GM23338 (cell line): ENCODE measurements around the gene SIPA1. TPM values are rescaled to one million over a fixed set of nuclear protein-coding genes. Genes with fewer than 3 reads are reported as not detected.
A peak's percentile ranks its signal among the peaks of the same experiment; 100 is the strongest.
"Not testable (repeated sequence)": the region's sequence is repeated elsewhere in the genome, so short reads cannot be mapped to it uniquely, and the experiment has no call there.

Experiments used
- ATAC-seq: fragments of 200-7000 bp; cut with Tn5 transposase; 3 replicates; pipeline ENCODE4 v1.9.1; 2020
- DNase-seq: peaks from one replicate; pipeline ENCODE4 v3.0.0-alpha.2; 2015; ENCODE audit warnings: low spot score
- H2AFZ ChIP-seq: fragments of 200-600 bp; sonication (generic); 2 replicates; pipeline ENCODE4 v1.8.0; 2016; ENCODE audit warnings: antibody characterized with exemption, mild to moderate bottlenecking, moderate library complexity
- H3F3A ChIP-seq: fragments of 200-600 bp; sonication (generic); replicated peaks from 2 replicates; pipeline ENCODE4 v1.8.0; 2017; ENCODE audit warnings: antibody characterized with exemption, mixed run types, low read depth
- H3K27ac ChIP-seq: fragments of 200-600 bp; sonication (generic); 2 replicates; pipeline ENCODE4 v1.6.1; 2016; ENCODE audit warnings: low read depth
- H3K27me3 ChIP-seq: fragments of 200-600 bp; sonication (generic); 2 replicates; pipeline ENCODE4 v1.8.0; 2016; ENCODE audit warnings: mild to moderate bottlenecking, mixed run types, moderate library complexity; ENCODE audit not compliant: insufficient read depth
- H3K36me3 ChIP-seq: fragments of 200-600 bp; sonication (generic); 2 replicates; pipeline ENCODE4 v1.8.0; 2016; ENCODE audit warnings: mild to moderate bottlenecking; ENCODE audit not compliant: insufficient read depth
- H3K4me1 ChIP-seq: fragments of 200-600 bp; sonication (generic); 2 replicates; pipeline ENCODE4 v1.8.0; 2016; ENCODE audit warnings: mild to moderate bottlenecking, moderate library complexity; ENCODE audit not compliant: insufficient read depth
- H3K4me2 ChIP-seq: fragments of 200-600 bp; sonication (generic); 2 replicates; pipeline ENCODE4 v1.7.1; 2017; ENCODE audit warnings: mixed run types
- H3K4me3 ChIP-seq: fragments of 200-600 bp; sonication (generic); 2 replicates; pipeline ENCODE4 v1.6.1; 2016; ENCODE audit warnings: mixed run types
- H3K79me2 ChIP-seq: fragments of 200-600 bp; sonication (generic); replicated peaks from 2 replicates; pipeline ENCODE4 v1.8.0; 2017; ENCODE audit warnings: mild to moderate bottlenecking; ENCODE audit not compliant: insufficient read depth
- H3K9me2 ChIP-seq: fragments of 200-600 bp; sonication (generic); 2 replicates; pipeline ENCODE4 v1.8.0; 2017; ENCODE audit not compliant: insufficient read depth
- H4K20me1 ChIP-seq: fragments of 200-600 bp; sonication (generic); replicated peaks from 2 replicates; pipeline ENCODE4 v1.8.0; 2017; ENCODE audit warnings: mild to moderate bottlenecking; ENCODE audit not compliant: insufficient read depth
- H3K27ac Mint-ChIP-seq: 2 replicates; pipeline ENCODE4 v1.8.0; 2020; ENCODE audit warnings: inconsistent platforms, mild to moderate bottlenecking, moderate library complexity, mixed read lengths
- H3K27me3 Mint-ChIP-seq: 3 replicates; pipeline ENCODE4 v1.8.0; 2022; ENCODE audit warnings: low read depth, mild to moderate bottlenecking, moderate library complexity, mixed read lengths, inconsistent platforms; ENCODE audit not compliant: insufficient read depth, poor library complexity
- H3K36me3 Mint-ChIP-seq: 3 replicates; pipeline ENCODE4 v1.8.0; 2021; ENCODE audit warnings: low read depth, mild to moderate bottlenecking, inconsistent platforms, moderate library complexity, mixed read lengths
- H3K4me1 Mint-ChIP-seq: 3 replicates; pipeline ENCODE4 v1.8.0; 2020; ENCODE audit warnings: mild to moderate bottlenecking, inconsistent platforms, mixed read lengths
- H3K4me3 Mint-ChIP-seq: 3 replicates; pipeline ENCODE4 v1.8.0; 2021; ENCODE audit warnings: moderate library complexity, mild to moderate bottlenecking, inconsistent platforms, mixed read lengths
- H3K9me3 Mint-ChIP-seq: 3 replicates; pipeline ENCODE4 v1.8.0; 2020; ENCODE audit warnings: moderate library complexity, mild to moderate bottlenecking, inconsistent platforms, mixed read lengths
- CREB1 ChIP-seq: fragments of 250-450 bp; sonication (Bioruptor Pico); IDR thresholded peaks from 2 replicates; pipeline ENCODE4 v1.5.0; 2020; ENCODE audit warnings: low read depth, mild to moderate bottlenecking, moderate library complexity
- CTCF ChIP-seq, 2 experiments: fragments of 200-600 bp in 1 of 2; sonication (generic) in 1 of 2; conservative IDR thresholded peaks; 2 replicates each; pipeline versions ENCODE4 v1.5.1 to v1.6.1; 2016 to 2017; ENCODE audit warnings: antibody characterized with exemption in 2 of 2, low read depth in 2 of 2, mild to moderate bottlenecking in 2 of 2, moderate library complexity in 1 of 2
- ETS1 ChIP-seq: IDR thresholded peaks from 2 replicates; pipeline ENCODE4 v1.6.1; 2016; ENCODE audit warnings: antibody characterized with exemption
- EZH2phosphoT487 ChIP-seq: fragments of 200-600 bp; sonication (generic); IDR thresholded peaks from one replicate; pipeline ENCODE4 v1.8.1; 2018; ENCODE audit warnings: antibody characterized with exemption; ENCODE audit not compliant: unreplicated experiment
- NANOG ChIP-seq: IDR thresholded peaks from 2 replicates; pipeline ENCODE4 v1.6.1; 2016; ENCODE audit warnings: antibody characterized with exemption, borderline replicate concordance
- POLR2AphosphoS5 ChIP-seq: IDR thresholded peaks from 2 replicates; pipeline ENCODE4 v1.6.1; 2016; ENCODE audit warnings: antibody characterized with exemption, low read depth
- ZNF114 ChIP-seq: fragments of 250-450 bp; sonication (Bioruptor Pico); IDR thresholded peaks from 2 replicates; pipeline ENCODE4 v1.5.0; 2020; ENCODE audit warnings: mild to moderate bottlenecking, moderate library complexity
- ZNF331 ChIP-seq: fragments of 250-450 bp; sonication (Bioruptor Pico); IDR thresholded peaks from 2 replicates; pipeline ENCODE4 v1.5.0; 2020; ENCODE audit warnings: low read depth, mild to moderate bottlenecking, moderate library complexity
- polyA plus RNA-seq: library from polyadenylated mRNA; unstranded; fragments of >200 nt; fragmentation: Nextera tagmentation; extraction: Ambion mirVana; gene quantifications from 2 replicates; pipeline ENCODE4 v1.2.1, GENCODE V29; 2016
- total RNA-seq: library from RNA; depleted of rRNA; stranded (reverse); fragments of >200 nt; shearing (Covaris generic); gene quantifications from 2 replicates; pipeline ENCODE4 v1.2.3, GENCODE V29; 2014
- TF ChIP-seq, protein P1 (sequence below): IDR thresholded peaks from one replicate; pipeline ENCODE4 v1.6.1; 2018; ENCODE audit warnings: antibody characterized with exemption; ENCODE audit not compliant: unreplicated experiment

SIPA1 gene
- total and polyA plus RNA-seq, 2 experiments from 2014 or later, result 50.1 to 54.6 TPM

- no peak for TF ChIP-seq ZNF331 (CRISPR knock-in tag)
- TF ChIP-seq POLR2AphosphoS5, result no peak
- TF ChIP-seq, protein P1, sequence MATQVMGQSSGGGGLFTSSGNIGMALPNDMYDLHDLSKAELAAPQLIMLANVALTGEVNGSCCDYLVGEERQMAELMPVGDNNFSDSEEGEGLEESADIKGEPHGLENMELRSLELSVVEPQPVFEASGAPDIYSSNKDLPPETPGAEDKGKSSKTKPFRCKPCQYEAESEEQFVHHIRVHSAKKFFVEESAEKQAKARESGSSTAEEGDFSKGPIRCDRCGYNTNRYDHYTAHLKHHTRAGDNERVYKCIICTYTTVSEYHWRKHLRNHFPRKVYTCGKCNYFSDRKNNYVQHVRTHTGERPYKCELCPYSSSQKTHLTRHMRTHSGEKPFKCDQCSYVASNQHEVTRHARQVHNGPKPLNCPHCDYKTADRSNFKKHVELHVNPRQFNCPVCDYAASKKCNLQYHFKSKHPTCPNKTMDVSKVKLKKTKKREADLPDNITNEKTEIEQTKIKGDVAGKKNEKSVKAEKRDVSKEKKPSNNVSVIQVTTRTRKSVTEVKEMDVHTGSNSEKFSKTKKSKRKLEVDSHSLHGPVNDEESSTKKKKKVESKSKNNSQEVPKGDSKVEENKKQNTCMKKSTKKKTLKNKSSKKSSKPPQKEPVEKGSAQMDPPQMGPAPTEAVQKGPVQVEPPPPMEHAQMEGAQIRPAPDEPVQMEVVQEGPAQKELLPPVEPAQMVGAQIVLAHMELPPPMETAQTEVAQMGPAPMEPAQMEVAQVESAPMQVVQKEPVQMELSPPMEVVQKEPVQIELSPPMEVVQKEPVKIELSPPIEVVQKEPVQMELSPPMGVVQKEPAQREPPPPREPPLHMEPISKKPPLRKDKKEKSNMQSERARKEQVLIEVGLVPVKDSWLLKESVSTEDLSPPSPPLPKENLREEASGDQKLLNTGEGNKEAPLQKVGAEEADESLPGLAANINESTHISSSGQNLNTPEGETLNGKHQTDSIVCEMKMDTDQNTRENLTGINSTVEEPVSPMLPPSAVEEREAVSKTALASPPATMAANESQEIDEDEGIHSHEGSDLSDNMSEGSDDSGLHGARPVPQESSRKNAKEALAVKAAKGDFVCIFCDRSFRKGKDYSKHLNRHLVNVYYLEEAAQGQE, result no peak
Observed at GRCh38 chr11:65637032-65637557, 806 bp upstream of the SIPA1 start (continued).

GRCh38 chr11:65639228-65639597 is 1.3 kb downstream of the SIPA1 start:
- not testable (repeated sequence) for DNase-seq, H3K27me3 ChIP-seq, H4K20me1 ChIP-seq, H3K4me3 ChIP-seq, H2AFZ ChIP-seq, H3K9me2 ChIP-seq, H3K9me3 Mint-ChIP-seq, H3K27ac ChIP-seq, H3K27ac Mint-ChIP-seq, ATAC-seq, H3K79me2 ChIP-seq
- Mint-ChIP-seq H3K27me3 (peaks cover 29% of the 10 kb centered on the region), H3K36me3 (peaks cover 15% of the 10 kb centered on the region), H3K4me3 (peak overlapping the region; percentile 81; the same call in 2 of the 3 replicates), H3K4me1 (peaks cover 40% of the 10 kb centered on the region)
- peaks cover 31% of the 10 kb centered on the region for H3F3A ChIP-seq
- peaks cover 12% of the 10 kb centered on the region; the same call in 1 of the 2 replicates for H3K36me3 ChIP-seq
- peak overlapping the region; percentile 98 for H3K4me2 ChIP-seq
- peaks cover 41% of the 10 kb centered on the region for H3K4me1 ChIP-seq

GRCh38 chr11:65639623-65640482 is 2.0 kb downstream of the SIPA1 start:
- Histone ChIP-seq H3K9me2 (no peaks in the 10 kb centered on the region), H3K36me3 (peaks cover 9% of the 10 kb centered on the region; the same call in 1 of the 2 replicates), H3F3A (peaks cover 31% of the 10 kb centered on the region), H3K27me3 (no peaks in the 10 kb centered on the region), H3K79me2 (no peaks in the 10 kb centered on the region; the same call in 1 of the 2 replicates), H3K4me2 (no peak overlapping the region), H2AFZ (no peak overlapping the region), H4K20me1 (no peaks in the 10 kb centered on the region), H3K4me1 (peaks cover 42% of the 10 kb centered on the region), H3K27ac (no peak overlapping the region), H3K4me3 (no peak overlapping the region)
- TF ChIP-seq ZNF114 (CRISPR knock-in tag), result no peak
- no peak for TF ChIP-seq ETS1
- TF ChIP-seq ZNF331 (CRISPR knock-in tag), result no peak
- TF ChIP-seq EZH2phosphoT487, result no peak
- TF ChIP-seq NANOG, result no peak
- no peak for TF ChIP-seq POLR2AphosphoS5
- TF ChIP-seq CTCF (conservative IDR thresholded peaks at IDR 0.05; ENCODE audit: low read depth in 2 of 2), result no peak
- no peak for TF ChIP-seq CREB1 (CRISPR knock-in tag)
- Mint-ChIP-seq H3K4me1 (peaks cover 44% of the 10 kb centered on the region), H3K36me3 (peaks cover 14% of the 10 kb centered on the region), H3K9me3 (no peaks in the 10 kb centered on the region), H3K27ac (no peak overlapping the region), H3K27me3 (peaks cover 29% of the 10 kb centered on the region), H3K4me3 (no peak overlapping the region)
- DNase-seq (no peak), ATAC-seq (no peak)
